Measurements from ENCODE around the gene KRT82.

GRCh38 chr12:52350786-52351185 is 55.3 kb downstream of the KRT82 start:
- TF ChIP-seq, protein P1, sequence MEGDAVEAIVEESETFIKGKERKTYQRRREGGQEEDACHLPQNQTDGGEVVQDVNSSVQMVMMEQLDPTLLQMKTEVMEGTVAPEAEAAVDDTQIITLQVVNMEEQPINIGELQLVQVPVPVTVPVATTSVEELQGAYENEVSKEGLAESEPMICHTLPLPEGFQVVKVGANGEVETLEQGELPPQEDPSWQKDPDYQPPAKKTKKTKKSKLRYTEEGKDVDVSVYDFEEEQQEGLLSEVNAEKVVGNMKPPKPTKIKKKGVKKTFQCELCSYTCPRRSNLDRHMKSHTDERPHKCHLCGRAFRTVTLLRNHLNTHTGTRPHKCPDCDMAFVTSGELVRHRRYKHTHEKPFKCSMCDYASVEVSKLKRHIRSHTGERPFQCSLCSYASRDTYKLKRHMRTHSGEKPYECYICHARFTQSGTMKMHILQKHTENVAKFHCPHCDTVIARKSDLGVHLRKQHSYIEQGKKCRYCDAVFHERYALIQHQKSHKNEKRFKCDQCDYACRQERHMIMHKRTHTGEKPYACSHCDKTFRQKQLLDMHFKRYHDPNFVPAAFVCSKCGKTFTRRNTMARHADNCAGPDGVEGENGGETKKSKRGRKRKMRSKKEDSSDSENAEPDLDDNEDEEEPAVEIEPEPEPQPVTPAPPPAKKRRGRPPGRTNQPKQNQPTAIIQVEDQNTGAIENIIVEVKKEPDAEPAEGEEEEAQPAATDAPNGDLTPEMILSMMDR (IDR thresholded peaks at IDR 0.05), result no peak
- TF ChIP-seq POLR2A (IDR thresholded peaks at IDR 0.05) (no peak), POLR2AphosphoS5 (IDR thresholded peaks at IDR 0.05) (no peak)

Measured in prostate gland (tissue), 2 donors.